Breast epithelium (tissue), 3 donors: ENCODE data around the gene CLK2.

Experiments
- CTCF ChIP-seq, 3 donors: fragments of 450-650 bp; IDR thresholded peaks; one replicate each; pipeline ENCODE4 v1.5.1; 2016 to 2017; ENCODE audit warnings: antibody characterized with exemption in 3 of 3, mild to moderate bottlenecking in 3 of 3, moderate library complexity in 3 of 3
- POLR2A ChIP-seq: fragments of 450-650 bp; IDR thresholded peaks from one replicate; pipeline ENCODE4 v1.6.1; 2016; ENCODE audit warnings: antibody characterized with exemption, mild to moderate bottlenecking, moderate library complexity
- POLR2AphosphoS5 ChIP-seq, 3 donors: sonication (generic); formaldehyde crosslinking; IDR thresholded peaks; one replicate each; pipeline ENCODE4 v1.6.1; 2017; ENCODE audit warnings: antibody characterized with exemption in 3 of 3

- TF ChIP-seq CTCF (IDR thresholded peaks at IDR 0.05) = no peak
- no peak for TF ChIP-seq POLR2A
- TF ChIP-seq POLR2AphosphoS5 (IDR thresholded peaks at IDR 0.05) = no peak
These were observed 17.0 kb downstream of the CLK2 start for GRCh38 chr1:155256058-155256852.
